ENCODE measurements around the gene ZBED3. TPM values are rescaled to one million over a fixed set of nuclear protein-coding genes. Genes with fewer than 3 reads are reported as not detected.

ZBED3 gene
- total RNA-seq: 7.4 and 7.6 TPM in 2 replicates

GRCh38 chr5:77086689-77087483, at the start of gene ZBED3:
Gene ZBED3 (minus strand): TSS chr5:77087285. CDS start chr5:77077878, 9,407 bp downstream.

GRCh38 chr5:77030097-77031071, 56.7 kb downstream of the ZBED3 start, which contains the start of gene AGGF1:
Gene AGGF1 (plus strand): TSS chr5:77030404. CDS start chr5:77030767, 363 bp downstream.

Other genes starting within 250 kb of the ZBED3 start
- not detected in 2 replicates for gene S100Z, start 237.3 kb downstream of the ZBED3 start, total RNA-seq
- gene CRHBP, start 134.2 kb downstream of the ZBED3 start, total RNA-seq: 0.69 and 0.73 TPM in 2 replicates
- 19.3 and 21.4 TPM in 2 replicates for gene AGGF1, start 56.9 kb downstream of the ZBED3 start, total RNA-seq
- not detected in 2 replicates for gene PDE8B, start 123.4 kb upstream of the ZBED3 start, total RNA-seq